Breast epithelium (tissue), 4 donors: ENCODE results near the gene MTFR2. TPM values are rescaled to one million over a fixed set of nuclear protein-coding genes. Genes with fewer than 3 reads are reported as not detected.
A peak's percentile ranks its signal among the peaks of the same experiment; 100 is the strongest.

Experiments used
- DNase-seq, 2 donors: peaks; one replicate each; pipeline ENCODE4 v3.0.0-alpha.2; 2019; ENCODE audit warnings: low spot score in 2 of 2
- H3K27ac ChIP-seq, 2 donors: fragments of 200-600 bp; sonication (generic) in 1 of 2; one replicate each; pipeline ENCODE4 v1.5.1; 2016 to 2019; ENCODE audit warnings: mild to moderate bottlenecking in 1 of 2
- H3K27me3 ChIP-seq, 2 donors: fragments of 200-600 bp; sonication (generic) in 1 of 2; one replicate each; pipeline versions ENCODE4 v1.5.1 to v1.6.0; 2017 to 2019; ENCODE audit warnings: control low read depth in 1 of 2, mild to moderate bottlenecking in 1 of 2
- H3K36me3 ChIP-seq: fragments of 200-600 bp; one replicate; pipeline ENCODE4 v1.5.1; 2019
- H3K4me1 ChIP-seq, 2 donors: fragments of 200-600 bp; sonication (generic); one replicate each; pipeline ENCODE4 v1.5.1; 2016 to 2019; ENCODE audit warnings: control low read depth in 1 of 2
- H3K4me3 ChIP-seq, 3 donors: fragments of 200-600 bp; sonication (generic); 1 replicate in 2 of 3; 2 replicates in 1 of 3; pipeline ENCODE4 v1.5.1; 2016 to 2019; ENCODE audit warnings: mild to moderate bottlenecking in 3 of 3, moderate library complexity in 2 of 3
- H3K9me3 ChIP-seq, 2 donors: fragments of 200-600 bp; sonication (generic) in 1 of 2; one replicate each; pipeline ENCODE4 v1.5.1; 2016 to 2019; ENCODE audit warnings: control low read depth in 1 of 2
- POLR2A ChIP-seq: fragments of 450-650 bp; IDR thresholded peaks from one replicate; pipeline ENCODE4 v1.6.1; 2016; ENCODE audit warnings: antibody characterized with exemption, mild to moderate bottlenecking, moderate library complexity
- POLR2AphosphoS5 ChIP-seq, 3 donors: sonication (generic); formaldehyde crosslinking; IDR thresholded peaks; one replicate each; pipeline ENCODE4 v1.6.1; 2017; ENCODE audit warnings: antibody characterized with exemption in 3 of 3
- intact Hi-C: fragments of 100-400 bp; cut with DNase I; formaldehyde crosslinking; loops from one replicate; pipeline ENCODE4 v1.15.1; 2023; ENCODE audit warnings: low total_unique reads
- total RNA-seq, 3 donors: library from RNA; depleted of rRNA; stranded (reverse); fragments of >200 nt; gene quantifications; one replicate each; pipeline ENCODE4 v1.1.0, GENCODE V29; 2016
- TF ChIP-seq, protein P1 (sequence below), 3 donors: fragments of 450-650 bp; IDR thresholded peaks; one replicate each; pipeline ENCODE4 v1.5.1; 2016 to 2017; ENCODE audit warnings: antibody characterized with exemption in 3 of 3, mild to moderate bottlenecking in 3 of 3, moderate library complexity in 3 of 3

Gene MTFR2
- total RNA-seq = 1 to 10 TPM in 1 of 3 donors, under 1 TPM in 2; 0.66 to 2.7 (median 0.73) TPM

DNA sequence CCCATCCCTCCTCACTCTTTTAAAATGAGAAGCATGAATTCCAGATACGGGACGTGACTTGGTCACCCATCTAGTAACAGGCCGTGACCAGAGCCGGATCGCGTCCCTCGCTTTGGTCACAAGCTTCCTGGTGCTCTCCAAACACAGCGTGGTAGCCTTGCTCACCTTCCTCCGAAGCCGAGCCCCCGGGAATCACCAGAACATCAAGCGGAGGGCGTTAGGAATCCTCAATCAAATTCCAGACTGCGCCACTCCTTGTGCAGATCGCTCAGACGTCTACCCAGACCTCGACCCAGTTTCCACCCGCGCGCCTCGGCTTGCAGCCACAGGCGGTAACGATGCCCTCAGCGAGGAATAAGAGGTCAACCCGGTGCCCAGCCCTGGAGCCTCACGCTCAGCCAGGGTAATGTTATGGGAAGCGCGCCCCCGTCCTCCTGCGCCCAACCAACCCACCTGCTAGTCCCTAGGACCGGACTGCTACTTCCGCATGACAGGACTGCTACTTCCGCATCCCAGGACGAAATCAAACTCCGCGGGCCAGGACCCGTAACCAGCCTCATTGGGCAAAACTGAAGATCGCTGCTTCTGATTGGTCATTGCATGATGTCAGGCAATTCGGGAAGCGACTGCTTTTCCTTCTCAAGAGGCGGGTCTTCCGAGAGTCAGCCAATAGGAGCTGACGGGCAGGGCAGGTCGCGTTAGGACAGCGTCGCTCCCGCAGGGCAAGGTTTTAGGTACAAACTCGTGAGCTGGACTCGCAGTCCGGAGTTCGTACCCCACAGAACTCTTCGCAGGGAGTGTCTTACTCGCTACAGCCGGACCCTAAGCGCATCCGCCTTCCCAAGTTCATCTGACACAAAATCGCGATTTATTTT is at the start of gene MTFR2:
TSS of gene MTFR2 (minus strand) at position 501 of the 875 bp plus-strand sequence. CDS start 1,212 bp downstream, outside the sequence.
- intact Hi-C loops = no loop called here
- DNase-seq = peak; percentile 94 to 96
- no peak within 1 kb of the TSS for H3K27ac ChIP-seq
- H3K27me3 ChIP-seq = no peaks in the 10 kb centered on the region
- TF ChIP-seq POLR2AphosphoS5 (IDR thresholded peaks at IDR 0.05) (peak; percentile 74 to 87 (median 85)), POLR2A (no peak)
- TF ChIP-seq, protein P1, sequence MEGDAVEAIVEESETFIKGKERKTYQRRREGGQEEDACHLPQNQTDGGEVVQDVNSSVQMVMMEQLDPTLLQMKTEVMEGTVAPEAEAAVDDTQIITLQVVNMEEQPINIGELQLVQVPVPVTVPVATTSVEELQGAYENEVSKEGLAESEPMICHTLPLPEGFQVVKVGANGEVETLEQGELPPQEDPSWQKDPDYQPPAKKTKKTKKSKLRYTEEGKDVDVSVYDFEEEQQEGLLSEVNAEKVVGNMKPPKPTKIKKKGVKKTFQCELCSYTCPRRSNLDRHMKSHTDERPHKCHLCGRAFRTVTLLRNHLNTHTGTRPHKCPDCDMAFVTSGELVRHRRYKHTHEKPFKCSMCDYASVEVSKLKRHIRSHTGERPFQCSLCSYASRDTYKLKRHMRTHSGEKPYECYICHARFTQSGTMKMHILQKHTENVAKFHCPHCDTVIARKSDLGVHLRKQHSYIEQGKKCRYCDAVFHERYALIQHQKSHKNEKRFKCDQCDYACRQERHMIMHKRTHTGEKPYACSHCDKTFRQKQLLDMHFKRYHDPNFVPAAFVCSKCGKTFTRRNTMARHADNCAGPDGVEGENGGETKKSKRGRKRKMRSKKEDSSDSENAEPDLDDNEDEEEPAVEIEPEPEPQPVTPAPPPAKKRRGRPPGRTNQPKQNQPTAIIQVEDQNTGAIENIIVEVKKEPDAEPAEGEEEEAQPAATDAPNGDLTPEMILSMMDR (IDR thresholded peaks at IDR 0.05) = no peak
- no peaks in the 10 kb centered on the region for H3K9me3 ChIP-seq
- H3K4me1 ChIP-seq = no peaks in the 10 kb centered on the region
- H3K36me3 ChIP-seq = no peaks in the 10 kb centered on the region
- peak within 1 kb of the TSS; percentile 64 to 77 (median 76) for H3K4me3 ChIP-seq

DNA sequence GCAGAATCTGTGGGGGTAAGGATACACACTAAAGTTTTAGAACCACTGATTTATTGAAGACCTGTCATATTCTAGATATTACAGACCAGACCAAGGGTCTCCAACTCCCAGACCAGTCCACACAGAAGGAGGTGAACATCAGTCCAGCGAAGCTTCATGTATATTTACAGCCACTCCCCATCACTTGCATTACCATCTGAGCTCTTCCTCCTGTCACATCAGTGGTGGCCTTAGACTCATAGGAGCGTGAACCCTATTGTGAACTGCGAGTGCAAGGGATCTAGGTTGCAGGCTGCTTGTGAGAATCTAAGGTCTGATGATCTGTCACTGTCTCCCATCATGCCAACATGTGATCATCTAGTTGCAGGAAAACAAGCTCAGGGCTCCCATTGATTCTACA is 44.5 kb upstream of the MTFR2 start:
- Histone ChIP-seq H3K27me3 (no peaks in the 10 kb centered on the region), H3K36me3 (no peaks in the 10 kb centered on the region), H3K9me3 (no peaks in the 10 kb centered on the region), H3K4me1 (peaks cover 0 to 6% of the 10 kb centered on the region in 2 donors), H3K4me3 (no peak overlapping the region), H3K27ac (no peak overlapping the region)
- DNase-seq = no peak
- intact Hi-C loops = no loop called here
- TF ChIP-seq POLR2AphosphoS5 (IDR thresholded peaks at IDR 0.05) (no peak), POLR2A (no peak)
- TF ChIP-seq, protein P1 (IDR thresholded peaks at IDR 0.05) = no peak

DNA sequence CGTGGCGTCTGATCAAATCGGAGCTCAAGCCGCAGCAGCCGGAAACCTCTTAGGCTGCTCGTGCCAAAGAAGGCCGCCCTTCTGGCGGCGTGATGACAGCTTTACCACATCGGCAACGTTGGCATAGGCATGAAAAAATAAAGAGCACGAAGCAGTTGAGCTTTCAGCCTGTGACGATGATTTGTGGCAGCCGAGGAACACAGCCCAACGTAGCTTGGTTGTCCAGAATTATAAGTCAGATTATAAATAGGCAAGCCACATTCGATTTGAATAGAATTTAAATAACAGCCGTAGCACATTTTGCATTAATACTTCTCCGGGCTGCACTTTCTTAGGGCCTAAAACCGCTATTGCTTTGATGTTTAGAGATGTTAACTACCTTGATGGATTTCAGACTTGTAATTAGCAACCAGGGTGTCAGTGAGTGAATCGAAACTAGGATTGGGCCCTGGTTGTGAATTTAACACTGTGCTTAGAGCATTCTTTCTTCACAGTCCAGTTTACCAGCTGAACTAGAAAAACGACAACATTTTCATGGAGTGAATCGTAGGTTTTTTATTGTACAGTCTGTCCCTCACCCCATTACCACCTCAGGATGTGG is 40.4 kb upstream of the MTFR2 start:
- no peaks in the 10 kb centered on the region for H3K9me3 ChIP-seq
- TF ChIP-seq POLR2A = no peak
- TF ChIP-seq, protein P1 (IDR thresholded peaks at IDR 0.05) = no peak
- TF ChIP-seq POLR2AphosphoS5 (IDR thresholded peaks at IDR 0.05) = no peak
- H3K4me1 ChIP-seq = peaks cover 0 to 16% of the 10 kb centered on the region in 2 donors
- no peaks in the 10 kb centered on the region for H3K27me3 ChIP-seq
- DNase-seq = peak; percentile 70 to 83
- intact Hi-C loops = no loop called here
- peak overlapping the region; percentile 100 for H3K27ac ChIP-seq
- H3K36me3 ChIP-seq = no peaks in the 10 kb centered on the region
- peak overlapping the region; percentile 87 to 96 (median 95) for H3K4me3 ChIP-seq

DNA sequence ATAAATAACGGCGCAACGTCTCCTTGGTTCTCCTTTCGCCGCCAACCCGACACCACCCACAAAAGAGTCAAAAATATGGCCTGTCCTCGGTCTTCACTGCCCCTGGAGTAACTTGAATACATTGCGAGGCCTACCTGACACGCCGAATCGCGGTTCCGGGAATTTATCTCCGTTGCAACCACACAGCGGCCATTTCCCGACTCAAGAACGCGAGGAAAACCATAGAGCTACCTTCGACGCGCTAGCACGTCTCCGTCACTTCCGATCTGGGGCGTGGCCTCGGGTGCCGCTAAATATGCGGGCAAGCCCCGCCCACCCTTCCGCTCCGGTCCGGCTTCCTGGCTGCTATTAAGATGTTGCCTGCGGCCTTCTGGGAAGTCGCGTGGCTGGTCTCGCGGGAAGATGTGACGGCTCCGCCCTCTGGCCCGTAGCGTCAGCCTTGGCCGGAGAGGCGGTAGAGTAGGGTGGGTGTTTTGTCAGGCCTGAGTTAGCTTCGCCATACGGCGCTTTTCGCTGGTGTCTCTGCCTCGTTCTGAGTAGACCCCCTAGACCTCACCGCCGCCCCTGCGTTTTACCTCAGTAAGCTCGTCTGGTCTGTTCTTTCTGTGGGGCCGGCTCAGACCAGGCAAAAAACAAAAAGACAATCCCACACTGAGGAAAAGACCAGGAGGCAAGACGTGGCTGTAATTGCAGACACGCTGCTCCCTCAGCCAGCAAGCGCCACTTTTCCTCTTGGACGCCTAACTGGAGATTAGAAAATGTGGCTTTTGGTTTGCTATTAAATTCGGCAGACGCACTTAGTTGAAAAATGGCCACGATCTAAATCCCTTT is 39.7 kb upstream of the MTFR2 start, which contains the start of gene BCLAF1:
TSS of gene BCLAF1 (minus strand) at position 268 of the 831 bp plus-strand sequence. CDS start 9,980 bp downstream, outside the sequence.
- H3K27ac ChIP-seq = peak within 1 kb of the TSS; percentile 100
- peak within 1 kb of the TSS; percentile 87 to 96 (median 95) for H3K4me3 ChIP-seq
- intact Hi-C loops = no loop called here
- DNase-seq = peak; percentile 99
- TF ChIP-seq, protein P1 (IDR thresholded peaks at IDR 0.05) = peak in 1 of 3 donors; percentile 5
- peak; percentile 99 for TF ChIP-seq POLR2A
- peak; percentile 99 to 100 (median 99) for TF ChIP-seq POLR2AphosphoS5 (IDR thresholded peaks at IDR 0.05)
- peaks cover 2 to 23% of the 10 kb centered on the region in 2 donors for H3K4me1 ChIP-seq
- H3K27me3 ChIP-seq = no peaks in the 10 kb centered on the region
- H3K36me3 ChIP-seq = no peaks in the 10 kb centered on the region
- H3K9me3 ChIP-seq = no peaks in the 10 kb centered on the region
